Omental fat pad (tissue), 4 donors: ENCODE data around the gene SGSM2. TPM values are rescaled to one million over a fixed set of nuclear protein-coding genes. Genes with fewer than 3 reads are reported as not detected.

Source experiments
- ATAC-seq: fragments of 150-250 bp; one replicate; pipeline ENCODE4 v1.9.1; 2016; ENCODE audit warnings: mild to moderate bottlenecking, moderate library complexity; ENCODE audit not compliant: low FRiP score
- DNase-seq: peaks from one replicate; pipeline ENCODE4 v3.0.0-alpha.2; 2019; ENCODE audit warnings: low spot score
- total RNA-seq, 4 donors: library from RNA; depleted of rRNA; stranded (reverse); fragments of >200 nt; gene quantifications; one replicate each; pipeline ENCODE4 v1.1.0, GENCODE V29; 2016
- TF ChIP-seq, protein P1 (sequence below), 3 donors: fragments of 450-650 bp; IDR thresholded peaks; one replicate each; pipeline ENCODE4 v1.5.1; 2016 to 2017; ENCODE audit warnings: antibody characterized with exemption in 3 of 3, mild to moderate bottlenecking in 3 of 3, moderate library complexity in 2 of 3

The SGSM2 gene
- total RNA-seq, 4 donors from 2014 or later, result 30.8 to 50.7 (median 39.8) TPM

DNA sequence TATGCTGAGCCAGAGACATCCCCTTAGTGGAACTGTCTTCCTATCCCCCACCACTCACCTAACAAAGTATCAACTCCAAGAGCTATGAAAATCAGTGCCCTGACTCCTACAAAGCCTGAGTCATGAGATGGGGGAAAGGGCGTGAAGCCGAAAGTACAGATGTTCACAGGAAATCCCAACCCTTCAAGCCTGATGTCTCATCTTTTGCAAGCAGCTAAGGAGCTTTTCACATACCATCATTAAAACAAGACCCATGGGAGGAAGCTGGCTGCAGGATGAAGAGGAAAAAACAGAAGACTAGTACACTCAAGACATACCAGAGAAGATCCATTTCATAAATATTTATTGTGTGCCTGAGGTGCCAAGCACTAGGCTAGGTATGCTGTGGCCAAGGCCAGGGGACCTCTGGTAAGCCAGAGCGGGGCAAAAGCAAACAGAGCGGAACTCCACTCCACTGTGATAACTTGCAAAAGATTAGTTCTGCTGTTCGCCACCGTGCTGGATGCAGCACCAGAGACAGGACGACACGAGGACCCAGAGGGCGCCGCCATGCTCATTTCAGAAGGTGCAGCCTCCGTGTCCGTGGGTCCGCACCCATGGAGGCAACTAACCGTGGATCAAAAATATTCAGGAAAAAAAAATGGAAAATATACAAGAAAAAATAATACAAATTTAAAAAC lies 68.1 kb downstream of the SGSM2 start:
- TF ChIP-seq, protein P1, sequence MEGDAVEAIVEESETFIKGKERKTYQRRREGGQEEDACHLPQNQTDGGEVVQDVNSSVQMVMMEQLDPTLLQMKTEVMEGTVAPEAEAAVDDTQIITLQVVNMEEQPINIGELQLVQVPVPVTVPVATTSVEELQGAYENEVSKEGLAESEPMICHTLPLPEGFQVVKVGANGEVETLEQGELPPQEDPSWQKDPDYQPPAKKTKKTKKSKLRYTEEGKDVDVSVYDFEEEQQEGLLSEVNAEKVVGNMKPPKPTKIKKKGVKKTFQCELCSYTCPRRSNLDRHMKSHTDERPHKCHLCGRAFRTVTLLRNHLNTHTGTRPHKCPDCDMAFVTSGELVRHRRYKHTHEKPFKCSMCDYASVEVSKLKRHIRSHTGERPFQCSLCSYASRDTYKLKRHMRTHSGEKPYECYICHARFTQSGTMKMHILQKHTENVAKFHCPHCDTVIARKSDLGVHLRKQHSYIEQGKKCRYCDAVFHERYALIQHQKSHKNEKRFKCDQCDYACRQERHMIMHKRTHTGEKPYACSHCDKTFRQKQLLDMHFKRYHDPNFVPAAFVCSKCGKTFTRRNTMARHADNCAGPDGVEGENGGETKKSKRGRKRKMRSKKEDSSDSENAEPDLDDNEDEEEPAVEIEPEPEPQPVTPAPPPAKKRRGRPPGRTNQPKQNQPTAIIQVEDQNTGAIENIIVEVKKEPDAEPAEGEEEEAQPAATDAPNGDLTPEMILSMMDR (IDR thresholded peaks at IDR 0.05), result no peak
- DNase-seq (no peak), ATAC-seq (no peak)

DNA sequence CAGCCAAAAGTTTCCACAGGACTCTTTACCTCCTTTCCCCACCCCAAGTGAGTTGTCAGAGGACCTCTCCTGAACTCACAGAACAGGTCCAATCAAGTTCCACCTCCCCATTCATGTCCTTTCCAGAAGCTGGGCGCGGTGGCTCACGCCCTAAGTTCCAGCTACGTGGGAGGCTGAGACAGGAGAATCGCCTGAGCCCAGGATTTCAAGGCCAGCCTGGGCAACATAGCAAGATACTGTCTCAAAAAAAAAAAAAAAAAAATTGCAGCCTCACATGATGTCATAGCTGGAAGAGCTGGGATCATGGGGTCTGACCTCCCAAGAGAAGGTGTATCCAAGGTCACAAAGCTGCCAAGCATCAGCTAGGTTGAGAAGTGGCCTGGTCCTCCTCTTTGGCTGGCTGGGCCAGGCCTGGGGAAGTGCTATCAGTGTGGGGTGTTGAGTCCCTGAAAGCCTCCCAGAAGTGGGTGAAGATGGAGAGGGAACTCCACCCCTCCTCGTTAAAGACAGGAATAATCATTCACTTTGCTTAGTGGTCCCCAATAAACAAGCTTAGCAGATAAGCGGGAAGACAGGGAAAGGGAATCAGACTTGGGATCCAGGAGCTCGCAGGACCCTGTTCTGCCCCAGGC lies 69.1 kb downstream of the SGSM2 start:
- DNase-seq, result no peak
- TF ChIP-seq, protein P1 (IDR thresholded peaks at IDR 0.05), result no peak
- ATAC-seq, result no peak

DNA sequence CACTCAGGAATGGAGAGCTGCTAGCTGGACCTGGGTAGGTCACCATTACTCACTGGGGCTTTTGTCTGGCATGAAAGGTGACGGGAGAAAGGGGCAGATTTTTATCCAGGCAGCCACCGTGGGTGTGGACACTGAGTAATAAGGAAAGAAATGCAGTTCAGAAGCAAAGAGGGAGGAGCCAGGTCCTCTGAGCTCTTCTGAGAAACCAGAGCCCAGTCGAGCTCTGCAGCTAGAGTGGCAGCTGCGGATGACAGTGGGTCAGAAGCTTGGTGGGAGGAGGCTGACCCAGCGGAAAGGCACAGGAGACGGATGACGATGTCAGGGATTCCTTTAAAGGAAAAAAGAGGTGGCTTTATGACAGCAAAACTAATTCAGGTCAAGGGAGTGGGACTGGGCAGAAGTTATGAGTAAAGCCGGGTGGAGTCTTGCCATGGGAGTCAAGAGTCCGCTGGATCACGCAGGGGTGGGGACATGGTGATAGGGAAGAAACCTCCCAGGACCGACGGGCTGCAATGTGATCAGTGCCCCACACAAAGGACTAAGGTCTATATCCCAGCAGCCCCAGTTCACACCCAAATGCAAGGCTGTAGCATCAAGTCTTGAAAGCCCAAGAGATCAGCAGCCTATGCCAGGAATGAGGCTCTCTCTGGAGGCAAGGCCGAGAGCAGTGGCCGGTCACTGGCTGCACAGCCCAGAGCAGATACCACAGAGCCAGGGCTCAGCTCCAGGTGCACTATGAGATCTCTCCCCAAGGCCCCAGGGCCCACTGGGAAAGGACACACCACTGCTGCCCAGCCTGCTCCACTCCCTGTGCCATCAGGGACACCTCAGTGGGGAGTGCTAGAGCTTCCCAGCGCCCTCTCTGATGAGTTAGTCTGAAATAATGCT lies 69.8 kb downstream of the SGSM2 start:
- TF ChIP-seq, protein P1 (IDR thresholded peaks at IDR 0.05), result no peak
- ATAC-seq (peak; percentile 82), DNase-seq (peak; percentile 46)

DNA sequence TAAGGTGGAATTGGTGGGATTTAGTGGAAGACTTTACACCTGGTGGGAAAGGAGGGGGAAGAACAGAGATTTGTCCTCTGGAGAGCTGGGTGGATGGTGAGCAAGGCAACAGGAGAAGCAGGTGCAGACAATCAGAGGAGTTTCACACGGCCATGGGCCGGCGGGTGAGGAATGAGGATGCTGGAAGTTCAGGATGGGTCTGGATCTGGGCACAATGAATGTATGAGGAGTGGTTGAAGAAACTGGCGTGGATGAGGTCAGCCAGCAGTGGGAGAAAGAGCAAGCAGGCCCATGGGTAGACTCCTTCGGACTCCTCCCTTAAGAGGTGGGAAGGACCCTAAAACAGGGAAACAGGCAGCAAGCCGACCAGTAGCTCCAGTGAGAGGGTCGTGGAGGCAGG lies 73.7 kb downstream of the SGSM2 start:
- no peak for DNase-seq
- TF ChIP-seq, protein P1 (IDR thresholded peaks at IDR 0.05), result no peak
- ATAC-seq, result no peak

DNA sequence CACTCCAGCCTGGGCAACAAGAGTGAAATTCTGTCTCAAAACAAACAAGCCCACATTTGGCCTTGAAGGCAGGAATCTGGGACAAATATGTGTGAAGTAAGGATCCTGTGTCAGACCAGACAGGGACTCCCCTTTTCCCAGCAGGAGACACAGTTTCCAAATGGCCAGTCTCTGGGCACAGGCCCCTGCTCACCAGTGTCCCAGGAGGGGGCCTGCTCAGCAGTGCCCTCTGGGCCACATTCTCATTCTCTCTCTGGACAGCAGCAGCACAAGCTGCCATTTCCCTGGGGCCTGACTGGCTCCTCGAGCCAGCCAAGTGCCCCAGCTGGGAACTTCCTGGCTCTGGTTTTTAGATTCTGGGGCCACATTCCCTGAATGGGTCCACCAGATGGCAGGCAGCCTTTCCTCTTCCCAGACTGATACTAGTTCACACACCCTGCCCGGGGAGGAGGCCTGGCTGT lies 75.3 kb downstream of the SGSM2 start:
- ATAC-seq, result peak; percentile 27
- TF ChIP-seq, protein P1 (IDR thresholded peaks at IDR 0.05), result no peak
- no peak for DNase-seq

DNA sequence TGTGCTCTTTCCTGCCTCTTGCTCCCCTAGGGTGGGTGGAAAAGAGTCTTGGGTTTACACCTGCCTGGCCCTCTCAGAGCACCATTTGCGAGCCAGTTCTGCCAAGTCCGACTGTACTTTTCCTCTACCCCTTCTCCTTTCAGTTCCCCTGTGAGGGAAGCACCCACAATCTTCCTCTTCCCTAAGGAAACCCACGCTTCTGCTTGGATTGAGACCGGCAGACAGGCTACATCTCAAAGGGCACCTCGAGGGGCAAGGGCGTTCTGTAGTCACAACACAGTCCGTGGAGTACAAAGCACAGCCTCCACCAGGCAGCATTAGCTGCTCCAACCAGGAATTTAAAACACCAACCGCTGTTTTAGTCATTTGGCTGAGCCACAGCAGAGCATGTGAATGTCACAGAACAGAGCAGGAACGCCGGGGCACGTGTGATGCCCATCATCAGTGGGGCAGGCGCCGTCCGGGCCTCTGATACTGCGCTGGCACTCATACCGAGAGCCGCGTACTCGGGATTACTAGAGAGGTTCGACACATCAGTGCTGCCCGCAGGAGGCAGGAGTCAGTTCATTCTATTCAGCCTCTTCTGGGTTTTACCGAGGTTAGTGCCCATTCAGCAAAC lies 77.3 kb downstream of the SGSM2 start:
- TF ChIP-seq, protein P1 (IDR thresholded peaks at IDR 0.05), result no peak
- ATAC-seq, result no peak
- DNase-seq, result no peak
